ENCODE data around the gene CLNK.

The CLNK gene

DNA sequence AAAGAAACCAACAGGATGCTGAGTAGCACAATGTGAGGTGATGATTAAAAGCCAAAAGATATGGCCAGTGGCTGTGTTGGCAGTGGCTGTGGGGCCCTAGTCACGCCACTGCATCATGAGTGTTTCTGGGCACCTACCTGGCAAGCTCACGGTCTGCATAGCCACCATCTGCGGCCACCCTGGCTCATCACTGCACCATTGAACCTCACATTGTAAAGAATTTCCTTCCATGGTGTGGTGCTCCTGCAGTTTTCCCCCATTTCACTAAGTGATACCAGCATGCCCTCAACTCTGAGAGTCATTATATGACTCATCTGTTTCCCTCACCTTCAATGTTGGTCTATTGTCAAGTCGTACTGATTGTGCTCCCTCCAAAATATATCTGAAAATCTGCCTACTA is 45.5 kb upstream of the CLNK start:
- TF ChIP-seq, protein P1, sequence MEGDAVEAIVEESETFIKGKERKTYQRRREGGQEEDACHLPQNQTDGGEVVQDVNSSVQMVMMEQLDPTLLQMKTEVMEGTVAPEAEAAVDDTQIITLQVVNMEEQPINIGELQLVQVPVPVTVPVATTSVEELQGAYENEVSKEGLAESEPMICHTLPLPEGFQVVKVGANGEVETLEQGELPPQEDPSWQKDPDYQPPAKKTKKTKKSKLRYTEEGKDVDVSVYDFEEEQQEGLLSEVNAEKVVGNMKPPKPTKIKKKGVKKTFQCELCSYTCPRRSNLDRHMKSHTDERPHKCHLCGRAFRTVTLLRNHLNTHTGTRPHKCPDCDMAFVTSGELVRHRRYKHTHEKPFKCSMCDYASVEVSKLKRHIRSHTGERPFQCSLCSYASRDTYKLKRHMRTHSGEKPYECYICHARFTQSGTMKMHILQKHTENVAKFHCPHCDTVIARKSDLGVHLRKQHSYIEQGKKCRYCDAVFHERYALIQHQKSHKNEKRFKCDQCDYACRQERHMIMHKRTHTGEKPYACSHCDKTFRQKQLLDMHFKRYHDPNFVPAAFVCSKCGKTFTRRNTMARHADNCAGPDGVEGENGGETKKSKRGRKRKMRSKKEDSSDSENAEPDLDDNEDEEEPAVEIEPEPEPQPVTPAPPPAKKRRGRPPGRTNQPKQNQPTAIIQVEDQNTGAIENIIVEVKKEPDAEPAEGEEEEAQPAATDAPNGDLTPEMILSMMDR (IDR thresholded peaks at IDR 0.05; ENCODE audit: low read depth, low read length): no peak
- no peak for DNase-seq (ENCODE audit: extremely low read depth, low read depth)

DNA sequence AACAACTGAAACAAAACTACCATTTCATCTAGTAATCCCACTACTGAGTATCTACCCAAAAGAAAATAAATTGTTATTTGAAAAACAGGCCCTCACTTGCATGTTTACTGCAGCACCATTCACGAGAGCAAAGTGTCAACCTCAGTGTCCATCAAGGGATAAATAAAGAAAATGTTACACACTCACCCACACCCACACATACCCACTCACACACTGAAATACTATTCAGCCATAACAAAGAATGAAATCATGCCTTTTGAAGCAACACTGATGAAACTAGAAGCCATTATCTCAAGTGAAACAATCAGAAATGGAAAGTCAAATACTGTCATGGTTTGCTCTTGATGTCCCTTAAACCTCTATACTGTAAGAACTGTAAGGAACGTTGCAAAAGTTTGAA is 44.8 kb upstream of the CLNK start:
- TF ChIP-seq, protein P1 (IDR thresholded peaks at IDR 0.05; ENCODE audit: low read depth, low read length): no peak
- DNase-seq (ENCODE audit: extremely low read depth, low read depth): no peak

DNA sequence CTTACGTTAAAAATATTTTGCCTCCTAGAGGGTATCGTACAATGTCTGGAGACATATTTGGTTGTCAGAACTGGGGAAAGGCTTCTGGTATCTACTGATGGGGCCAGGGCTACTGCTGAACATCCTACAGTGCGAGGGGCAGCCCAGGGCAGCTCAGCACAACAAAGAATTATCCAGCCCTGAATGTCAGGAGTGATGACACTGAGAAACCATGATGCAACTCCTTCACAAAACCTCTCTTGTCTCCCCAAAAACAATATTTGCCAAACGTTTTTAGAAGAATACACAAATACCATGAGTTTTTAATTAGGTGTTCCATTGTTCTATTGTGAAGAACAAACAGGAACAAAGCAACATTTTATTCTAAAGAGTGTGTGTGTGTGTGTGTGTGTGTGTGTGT is 43.4 kb upstream of the CLNK start:
- TF ChIP-seq, protein P1 (IDR thresholded peaks at IDR 0.05; ENCODE audit: low read depth, low read length): no peak
- no peak for DNase-seq (ENCODE audit: extremely low read depth, low read depth)

DNA sequence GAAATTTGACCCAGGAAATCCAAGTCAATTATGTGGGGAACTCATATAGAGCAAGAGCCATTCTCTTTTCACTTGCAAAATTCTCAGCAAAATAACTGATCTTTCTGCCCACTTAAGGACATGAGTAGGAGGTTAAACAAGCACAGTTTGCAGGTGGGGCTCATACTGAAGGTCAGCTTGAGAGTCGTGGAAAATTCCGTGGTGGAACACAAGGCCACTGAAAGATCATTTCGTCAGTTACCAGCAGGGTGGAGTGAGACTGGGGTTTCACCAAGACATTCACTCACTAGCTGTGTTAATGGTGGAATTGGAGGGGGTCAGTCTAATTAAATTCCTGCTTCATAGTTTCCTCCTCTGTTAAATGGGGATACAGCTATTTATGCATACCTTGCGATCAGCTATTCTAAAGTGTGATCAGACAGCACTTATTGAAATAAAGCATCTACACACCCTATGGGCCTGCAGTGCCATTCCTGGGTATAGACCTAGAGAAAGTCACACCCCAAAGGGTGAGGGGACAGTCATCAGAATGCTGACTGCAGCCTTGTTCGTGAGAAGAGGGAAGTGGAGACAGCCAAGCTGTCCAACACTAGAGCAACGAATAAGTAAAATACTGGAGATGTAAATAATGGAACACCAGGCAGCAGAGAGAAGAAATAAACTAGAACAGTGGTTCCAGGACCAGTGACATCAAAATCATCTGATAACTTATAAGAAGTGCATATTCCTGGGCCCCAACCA is 42.7 kb upstream of the CLNK start:
- TF ChIP-seq, protein P1 (IDR thresholded peaks at IDR 0.05; ENCODE audit: low read depth, low read length): no peak
- DNase-seq (ENCODE audit: extremely low read depth, low read depth): no peak

DNA sequence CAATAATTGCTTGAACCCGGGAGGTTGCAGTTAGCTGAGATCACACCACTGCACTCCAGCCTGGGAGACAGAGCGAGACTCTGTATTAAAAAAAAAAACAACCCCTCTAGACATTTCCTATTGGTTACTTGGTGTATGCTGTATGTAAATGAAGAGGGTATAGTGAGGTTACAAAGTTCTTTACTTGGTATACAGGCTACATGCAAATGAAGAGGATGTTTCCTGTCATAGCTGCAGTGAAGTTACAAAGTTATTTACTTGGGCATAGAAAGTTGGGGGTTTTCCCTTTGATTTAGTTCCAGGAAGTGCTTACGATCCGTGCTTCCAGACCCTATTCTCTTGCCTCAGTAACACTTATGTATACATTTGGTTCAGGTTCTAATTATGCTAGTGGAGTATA is 38.4 kb upstream of the CLNK start:
- TF ChIP-seq, protein P1 (IDR thresholded peaks at IDR 0.05; ENCODE audit: low read depth, low read length): no peak
- DNase-seq (ENCODE audit: extremely low read depth, low read depth): no peak

DNA sequence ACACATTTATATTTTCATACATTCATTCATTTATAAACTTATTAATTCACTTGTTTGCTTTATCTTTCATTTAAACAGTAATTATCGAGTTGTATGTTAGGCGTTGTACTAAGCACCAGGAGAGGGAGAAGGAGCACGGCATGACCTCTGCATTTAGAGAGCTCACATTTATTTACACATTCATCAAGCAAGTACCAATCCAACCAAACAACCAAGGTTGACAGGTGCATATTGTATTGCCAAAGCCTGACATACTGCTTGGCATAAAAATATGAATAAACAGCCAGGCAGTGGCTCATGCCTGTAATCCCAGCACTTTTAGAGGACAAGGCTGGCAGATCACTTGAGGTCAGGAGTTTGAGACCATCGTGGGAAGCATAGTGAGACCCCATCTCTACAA is 37.0 kb upstream of the CLNK start:
- TF ChIP-seq, protein P1 (IDR thresholded peaks at IDR 0.05; ENCODE audit: low read depth, low read length): no peak
- DNase-seq (ENCODE audit: extremely low read depth, low read depth): no peak

DNA sequence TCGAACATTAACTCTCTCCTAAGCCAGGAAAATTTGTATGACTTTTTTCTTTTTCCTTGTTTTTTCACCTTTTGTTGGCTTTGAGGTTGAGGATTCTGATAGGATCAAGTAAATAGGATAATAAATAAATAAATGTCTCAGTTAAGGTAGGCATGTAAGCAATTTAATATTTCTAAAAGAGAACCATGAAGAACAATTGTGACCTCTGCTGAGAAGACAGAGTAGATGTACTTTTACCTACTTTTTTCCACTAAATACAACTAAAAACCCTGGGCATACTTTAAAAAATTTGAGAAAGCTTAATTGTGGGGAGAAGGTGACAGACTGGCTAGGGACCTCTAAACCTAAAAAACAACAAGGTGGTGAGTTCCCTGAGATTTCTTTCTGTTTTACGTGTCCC is 31.6 kb upstream of the CLNK start:
- TF ChIP-seq, protein P1 (IDR thresholded peaks at IDR 0.05; ENCODE audit: low read depth, low read length): no peak
- DNase-seq (ENCODE audit: extremely low read depth, low read depth): no peak
